HCT116 (cell line): Measurements from ENCODE around the gene ENOX1. TPM values are rescaled to one million over a fixed set of nuclear protein-coding genes. Genes with fewer than 3 reads are reported as not detected.

Source experiments
- ATAC-seq: fragments of 200-7000 bp; cut with Tn5 transposase; 2 replicates; pipeline ENCODE4 v1.9.1; 2020; ENCODE audit warnings: mild to moderate bottlenecking, moderate library complexity
- BruUV-seq: library from RNA; stranded (reverse); fragments of 400-500 nt; replicated peaks from 2 replicates; lab custom pipeline; 2021; lab: Mats Ljungman, UMichigan
- CTCF ChIA-PET: fragments of 300-600 bp; sonication (Branson Sonifier 250); formaldehyde crosslinking; loops from one replicate; lab custom pipeline; 2021; ENCODE audit warnings: antibody characterized with exemption; lab: Charles Lee
- POLR2A ChIA-PET: fragments of 300-600, 350-600 bp; sonication (Branson Sonifier 250); formaldehyde crosslinking; loops from one replicate; lab custom pipeline; 2021; ENCODE audit warnings: antibody characterized with exemption; lab: Charles Lee
- RAD21 ChIA-PET, 2 experiments: fragments of 300-600 bp; sonication (Branson Sonifier 250); formaldehyde crosslinking; loops; one replicate each; lab custom pipeline; 2023; ENCODE audit warnings: low total read pairs in 2 of 2; ENCODE audit not compliant: uncharacterized antibody in 2 of 2, unreplicated experiment in 2 of 2, low non-redundant PET in 1 of 2; lab: Charles Lee
- DNase-seq: peaks from one replicate; pipeline ENCODE4 v3.0.0-alpha.2; 2010; ENCODE audit warnings: low read depth, low spot score
- H2AFZ ChIP-seq: fragments of 200-600 bp; shearing (Covaris generic), sonication (generic); 2 replicates; pipeline ENCODE4 v1.6.1; 2017; ENCODE audit warnings: low read depth, mixed run types, mixed read lengths, antibody characterized with exemption, low read length; ENCODE audit not compliant: poor library complexity, severe bottlenecking
- H3K27ac ChIP-seq: 2 replicates; pipeline ENCODE4 v1.5.1; 2012; ENCODE audit warnings: low read depth, low read length
- H3K27me3 ChIP-seq: fragments of 200-600 bp; sonication (generic); 2 replicates; pipeline ENCODE4 v1.6.1; 2016; ENCODE audit warnings: mixed run types, low read length, mixed read lengths; ENCODE audit not compliant: insufficient read depth
- H3K36me3 ChIP-seq, 2 experiments: fragments of 200-500 bp in 1 of 2; fragments of 200-600 bp in 1 of 2; sonication (Bioruptor generic) in 1 of 2; sonication (generic) in 1 of 2; 2 replicates each; pipeline versions ENCODE4 v1.5.1 to v1.6.1; 2014 to 2016; ENCODE audit warnings: low read length in 2 of 2, inconsistent platforms in 1 of 2, mixed read lengths in 1 of 2, mixed run types in 1 of 2; ENCODE audit not compliant: insufficient read depth in 2 of 2, control insufficient read depth in 1 of 2
- H3K4me1 ChIP-seq, 2 experiments: fragments of 200-600 bp in 1 of 2; sonication (generic) in 1 of 2; 2 replicates each; pipeline versions ENCODE4 v1.5.1 to v1.6.1; 2012 to 2017; ENCODE audit warnings: low read length in 2 of 2, inconsistent platforms in 1 of 2, mild to moderate bottlenecking in 1 of 2, mixed read lengths in 1 of 2, mixed run types in 1 of 2, moderate library complexity in 1 of 2; ENCODE audit not compliant: insufficient read depth in 2 of 2, control insufficient read depth in 1 of 2
- H3K4me2 ChIP-seq: fragments of 200-600 bp; sonication (generic); 2 replicates; pipeline ENCODE4 v1.6.1; 2017; ENCODE audit warnings: mixed run types, low read length, mixed read lengths
- H3K4me3 ChIP-seq, 2 experiments: fragments of 200-600 bp in 1 of 2; sonication (generic) in 1 of 2; replicated peaks in 1 of 2; 2 replicates each; pipeline ENCODE4 v1.5.1; 2011 to 2016; ENCODE audit warnings: low read length in 2 of 2, control low read depth in 1 of 2, low read depth in 1 of 2, mild to moderate bottlenecking in 1 of 2, mixed read lengths in 1 of 2, mixed run types in 1 of 2
- H3K79me2 ChIP-seq: fragments of 200-600 bp; sonication (generic); 2 replicates; pipeline ENCODE4 v1.6.1; 2017; ENCODE audit warnings: mild to moderate bottlenecking, mixed run types, low read length, moderate library complexity, mixed read lengths; ENCODE audit not compliant: insufficient read depth
- H3K9ac ChIP-seq: fragments of 200-600 bp; sonication (generic); 2 replicates; pipeline ENCODE4 v1.6.1; 2016; ENCODE audit warnings: low read length, mixed read lengths
- H3K9me2 ChIP-seq: fragments of 200-600 bp; sonication (generic), shearing (Covaris generic); 2 replicates; pipeline ENCODE4 v1.6.1; 2017; ENCODE audit warnings: mixed run types, mild to moderate bottlenecking, moderate library complexity; ENCODE audit not compliant: insufficient read depth
- H3K9me3 ChIP-seq, 2 experiments: fragments of 200-500 bp in 1 of 2; fragments of 200-600 bp in 1 of 2; sonication (Bioruptor generic) in 1 of 2; sonication (generic) in 1 of 2; 2 replicates each; pipeline ENCODE4 v1.6.1; 2014 to 2017; ENCODE audit warnings: low read length in 2 of 2, mixed read lengths in 2 of 2, inconsistent platforms in 1 of 2, low read depth in 1 of 2, mild to moderate bottlenecking in 1 of 2, mixed run types in 1 of 2, moderate library complexity in 1 of 2; ENCODE audit not compliant: control insufficient read depth in 1 of 2, insufficient read depth in 1 of 2
- H4K20me1 ChIP-seq: fragments of 200-600 bp; sonication (generic), shearing (Covaris generic); 2 replicates; pipeline ENCODE4 v1.6.1; 2017; ENCODE audit warnings: mixed run types, mild to moderate bottlenecking, moderate library complexity; ENCODE audit not compliant: insufficient read depth
- ATF3 ChIP-seq: IDR thresholded peaks from 2 replicates; pipeline ENCODE4 v1.6.1; 2012
- CEBPB ChIP-seq: IDR thresholded peaks from 2 replicates; pipeline ENCODE4 v1.6.1; 2012; ENCODE audit warnings: low read depth
- CTCF ChIP-seq, 3 experiments: fragments of 200-600 bp in 1 of 3; sonication (generic) in 1 of 3; IDR thresholded peaks in 2 of 3; conservative IDR thresholded peaks in 1 of 3; 2 replicates each; pipeline ENCODE4 v1.5.1; 2012 to 2017; ENCODE audit warnings: low read depth in 2 of 3, low read length in 2 of 3, antibody characterized with exemption in 1 of 3, borderline replicate concordance in 1 of 3, control low read depth in 1 of 3, mild to moderate bottlenecking in 1 of 3, mixed read lengths in 1 of 3, mixed run types in 1 of 3, moderate library complexity in 1 of 3; ENCODE audit not compliant: insufficient read depth in 1 of 3
- EGR1 ChIP-seq: IDR thresholded peaks from 2 replicates; pipeline ENCODE4 v1.6.1; 2012; ENCODE audit warnings: low read depth
- EZH2 ChIP-seq: fragments of 200-600 bp; sonication (generic); IDR thresholded peaks from 2 replicates; pipeline ENCODE4 v1.6.1; 2017; ENCODE audit warnings: antibody characterized with exemption, mixed run types
- EZH2phosphoT487 ChIP-seq: fragments of 200-600 bp; IDR thresholded peaks from 2 replicates; pipeline ENCODE4 v1.6.1; 2018; ENCODE audit warnings: antibody characterized with exemption, borderline replicate concordance
- FOSL1 ChIP-seq: IDR thresholded peaks from 2 replicates; pipeline ENCODE4 v1.6.1; 2012; ENCODE audit warnings: low read depth
- JUND ChIP-seq: IDR thresholded peaks from 2 replicates; pipeline ENCODE4 v1.6.1; 2012
- POLR2AphosphoS5 ChIP-seq: IDR thresholded peaks from 2 replicates; pipeline ENCODE4 v1.6.1; 2011; ENCODE audit warnings: mild to moderate bottlenecking, low read depth, low read length, moderate library complexity
- RAD21 ChIP-seq: IDR thresholded peaks from 2 replicates; pipeline ENCODE4 v1.6.1; 2012; ENCODE audit warnings: low read depth, mild to moderate bottlenecking
- SIN3A ChIP-seq: IDR thresholded peaks from 2 replicates; pipeline ENCODE4 v1.6.1; 2012; ENCODE audit warnings: low read depth
- SRF ChIP-seq: IDR thresholded peaks from 2 replicates; pipeline ENCODE4 v1.6.1; 2012; ENCODE audit warnings: low read depth
- TCF7L2 ChIP-seq: IDR thresholded peaks from 2 replicates; pipeline ENCODE4 v1.7.0; 2011; ENCODE audit warnings: borderline replicate concordance, inconsistent platforms; ENCODE audit not compliant: insufficient read depth, insufficient read length; ENCODE audit errors: extremely low read depth
- YY1 ChIP-seq: IDR thresholded peaks from 2 replicates; pipeline ENCODE4 v1.6.1; 2011; ENCODE audit warnings: low read length, low read depth, moderate library complexity, mild to moderate bottlenecking; ENCODE audit not compliant: insufficient replicate concordance; ENCODE audit errors: extremely low read depth
- ZFX ChIP-seq: fragments of 450-650 bp; IDR thresholded peaks from 2 replicates; pipeline ENCODE4 v1.6.1; 2017
- ZNF274 ChIP-seq: fragments of 200-500 bp; sonication (Bioruptor generic); IDR thresholded peaks from 2 replicates; pipeline ENCODE4 v1.6.1; 2014; ENCODE audit warnings: mild to moderate bottlenecking, low read depth, low read length, inconsistent platforms
- intact Hi-C: fragments of 100-400 bp; cut with micrococcal nuclease; formaldehyde crosslinking; loops from 2 replicates; pipeline ENCODE4 v1.10.0; 2022
- total RNA-seq: library from RNA; stranded (reverse); gene quantifications from one replicate; pipeline ENCODE4 v1.2.1, GENCODE V29; 2021; ENCODE audit not compliant: unreplicated experiment

The ENOX1 gene
- total RNA-seq, 1 experiment from 2014 or later: 4.5 TPM

- H3K27me3 ChIP-seq: no peaks in the 10 kb centered on the region
- ChIA-PET RAD21 (no interaction called here), POLR2A (no interaction called here), CTCF (no interaction called here)
- DNase-seq (no peak), ATAC-seq (no peak)
- H3K4me3 ChIP-seq: no peak overlapping the region
- no peaks in the 10 kb centered on the region for H3K79me2 ChIP-seq
- H2AFZ ChIP-seq: no peak overlapping the region
- TF ChIP-seq EZH2phosphoT487: no peak
- no peak for TF ChIP-seq JUND
- no peak for TF ChIP-seq POLR2AphosphoS5
- TF ChIP-seq CTCF (IDR thresholded peaks at IDR 0.05 in 2 of 3, conservative IDR thresholded peaks at IDR 0.05 in 1 of 3; ENCODE audit: borderline replicate concordance in 1 of 3, insufficient read depth in 1 of 3, low read depth in 2 of 3, low read length in 2 of 3): no peak
- no peak for TF ChIP-seq ATF3
- TF ChIP-seq EGR1: no peak
- TF ChIP-seq SRF: no peak
- no peak for TF ChIP-seq RAD21
- TF ChIP-seq ZFX: no peak
- no TSS peak for BruUV-seq
- H3K4me1 ChIP-seq: no peaks in the 10 kb centered on the region
- no peaks in the 10 kb centered on the region for H3K9me2 ChIP-seq
- no peak overlapping the region for H3K9ac ChIP-seq
- H3K9me3 ChIP-seq: no peaks in the 10 kb centered on the region
- no peak overlapping the region for H3K27ac ChIP-seq
- H3K36me3 ChIP-seq: no peaks in the 10 kb centered on the region
- intact Hi-C loops: loop anchor here (5.0 kb wide), 1 partner anchor 595 kb away; no protein-coding TSS in a partner anchor
- H3K4me2 ChIP-seq: no peak overlapping the region
- H4K20me1 ChIP-seq: no peaks in the 10 kb centered on the region
Observed at GRCh38 chr13:43472339-43472738, 314.4 kb downstream of the ENOX1 start.

DNA sequence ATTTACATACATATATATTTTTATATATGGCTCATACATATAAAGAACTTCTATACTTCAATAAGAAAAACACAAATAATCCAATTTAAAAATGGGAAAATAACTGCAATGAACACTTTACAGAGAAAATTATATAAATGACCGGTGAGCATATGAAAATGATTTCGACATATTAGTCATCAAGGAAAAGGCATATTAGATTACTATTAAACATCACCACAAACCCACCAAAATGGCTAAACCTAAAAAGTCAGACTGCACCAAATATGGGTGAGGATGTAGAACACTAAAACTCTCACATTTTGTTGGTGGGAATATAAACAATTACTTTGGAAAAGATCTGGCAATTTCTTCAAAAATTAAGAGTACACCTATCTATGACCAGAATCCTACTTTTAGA lies 316.2 kb downstream of the ENOX1 start:
- H3K9ac ChIP-seq: no peak overlapping the region
- TF ChIP-seq SRF (no peak), TCF7L2 (no peak), CEBPB (no peak), YY1 (no peak), EZH2 (no peak), POLR2AphosphoS5 (no peak), ZNF274 (no peak), SIN3A (no peak), FOSL1 (no peak), JUND (no peak)
- DNase-seq: no peak
- BruUV-seq: no TSS peak
- no peaks in the 10 kb centered on the region for H3K4me1 ChIP-seq
- no peak for ATAC-seq
- no peaks in the 10 kb centered on the region for H3K36me3 ChIP-seq
- ChIA-PET RAD21 (no interaction called here), CTCF (no interaction called here), POLR2A (no interaction called here)
- H3K27me3 ChIP-seq: no peaks in the 10 kb centered on the region
- H3K9me2 ChIP-seq: no peaks in the 10 kb centered on the region
- intact Hi-C loops: loop anchor here (5.0 kb wide), 1 partner anchor 593 kb away; no protein-coding TSS in a partner anchor
- no peaks in the 10 kb centered on the region for H4K20me1 ChIP-seq
- no peak overlapping the region for H3K27ac ChIP-seq
- H3K4me2 ChIP-seq: no peak overlapping the region
- H3K4me3 ChIP-seq: no peak overlapping the region
- H3K79me2 ChIP-seq: no peaks in the 10 kb centered on the region
- H3K9me3 ChIP-seq: no peaks in the 10 kb centered on the region
- no peak overlapping the region for H2AFZ ChIP-seq
